A673 (cell line): ENCODE measurements around the gene PARP4. TPM values are rescaled to one million over a fixed set of nuclear protein-coding genes. Genes with fewer than 3 reads are reported as not detected.
"Not testable (repeated sequence)": the region's sequence is repeated elsewhere in the genome, so short reads cannot be mapped to it uniquely, and the experiment has no call there.

Source experiments
- BruUV-seq: library from RNA; stranded (reverse); fragments of 400-500 nt; replicated peaks from 2 replicates; lab custom pipeline; 2021; lab: Mats Ljungman, UMichigan
- CTCF ChIA-PET: fragments of 300-600 bp; sonication (Branson Sonifier 250); formaldehyde crosslinking; loops from one replicate; lab custom pipeline; 2022; ENCODE audit warnings: antibody characterized with exemption; lab: Charles Lee
- POLR2A ChIA-PET: fragments of 300-600 bp; sonication (Branson Sonifier 250); formaldehyde crosslinking; loops from one replicate; lab custom pipeline; 2022; ENCODE audit warnings: antibody characterized with exemption; ENCODE audit not compliant: low non-redundant PET; lab: Charles Lee
- DNase-seq: peaks from one replicate; pipeline ENCODE4 v3.0.0-alpha.2; 2015; ENCODE audit warnings: low spot score
- H3K27ac ChIP-seq: fragments of 200-600 bp; sonication (generic); 2 replicates; pipeline ENCODE4 v1.5.1; 2016; ENCODE audit warnings: mixed run types, low read depth, mild to moderate bottlenecking, mixed read lengths, antibody characterized with exemption, low read length; ENCODE audit not compliant: poor library complexity, severe bottlenecking
- H3K27me3 ChIP-seq: fragments of 200-600 bp; sonication (generic); replicated peaks from 2 replicates; pipeline ENCODE4 v1.6.1; 2017; ENCODE audit warnings: mixed run types, low read depth, mild to moderate bottlenecking, mixed read lengths, antibody characterized with exemption, low read length; ENCODE audit not compliant: insufficient read depth, poor library complexity
- H3K36me3 ChIP-seq: fragments of 200-600 bp; sonication (generic); 2 replicates; pipeline ENCODE4 v1.6.1; 2016; ENCODE audit warnings: mixed run types, mild to moderate bottlenecking, mixed read lengths, antibody characterized with exemption, low read length; ENCODE audit not compliant: insufficient read depth, poor library complexity, severe bottlenecking
- H3K4me1 ChIP-seq: fragments of 200-600 bp; sonication (generic); 2 replicates; pipeline ENCODE4 v1.6.1; 2017; ENCODE audit warnings: mixed run types, mild to moderate bottlenecking, mixed read lengths, antibody characterized with exemption, low read length; ENCODE audit not compliant: insufficient read depth, poor library complexity, severe bottlenecking
- H3K4me3 ChIP-seq: fragments of 200-600 bp; sonication (generic); 2 replicates; pipeline ENCODE4 v1.5.1; 2016; ENCODE audit warnings: low read depth, mixed run types, mild to moderate bottlenecking, mixed read lengths, low read length; ENCODE audit not compliant: poor library complexity, severe bottlenecking
- H3K9me3 ChIP-seq: fragments of 200-600 bp; sonication (generic); 2 replicates; pipeline ENCODE4 v1.6.1; 2016; ENCODE audit warnings: mixed run types, low read depth, mild to moderate bottlenecking, mixed read lengths, antibody characterized with exemption, low read length; ENCODE audit not compliant: poor library complexity, severe bottlenecking
- EZH2 ChIP-seq: fragments of 200-600 bp; sonication (generic); IDR thresholded peaks from 2 replicates; pipeline ENCODE4 v1.6.1; 2017; ENCODE audit warnings: borderline replicate concordance, low read depth, mild to moderate bottlenecking, mixed read lengths, antibody characterized with exemption, low read length; ENCODE audit not compliant: poor library complexity, severe bottlenecking
- intact Hi-C: fragments of 100-400 bp; cut with micrococcal nuclease; formaldehyde crosslinking; loops from one replicate; pipeline ENCODE4 v1.10.0; 2022; ENCODE audit not compliant: unreplicated experiment
- total RNA-seq: library from RNA; stranded (reverse); gene quantifications from 2 replicates; pipeline ENCODE4 v1.2.3, GENCODE V29; 2021
- TF ChIP-seq, protein P1 (sequence below): fragments of 300-800, 200-600 bp; sonication (generic); conservative IDR thresholded peaks from 2 replicates; pipeline ENCODE4 v1.5.1; 2017; ENCODE audit warnings: low read depth, mild to moderate bottlenecking, antibody characterized with exemption, low read length, moderate library complexity, mixed read lengths

Gene PARP4
- total RNA-seq, 1 experiment from 2014 or later, result 66.8 TPM

DNA sequence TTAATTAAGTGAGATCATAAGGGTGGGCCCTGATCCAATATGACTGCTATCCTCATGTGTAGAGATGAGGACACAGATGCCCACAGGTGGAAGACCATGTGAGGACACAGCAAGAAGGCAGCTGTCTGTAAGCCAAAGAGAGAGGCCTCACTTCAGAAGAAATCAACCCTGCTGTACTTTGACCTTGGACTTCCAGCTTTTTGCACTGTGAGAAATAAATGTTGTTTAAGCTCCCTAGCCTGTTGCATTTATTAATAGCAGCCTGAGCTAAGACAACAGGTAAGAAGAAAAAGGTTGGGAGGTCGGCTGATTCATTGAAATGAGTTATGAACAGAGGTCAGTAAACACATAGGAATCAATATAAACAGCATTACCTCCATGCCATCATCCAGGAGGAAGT lies 14.8 kb downstream of the PARP4 start:
- no peak for TF ChIP-seq EZH2
- TF ChIP-seq, protein P1, sequence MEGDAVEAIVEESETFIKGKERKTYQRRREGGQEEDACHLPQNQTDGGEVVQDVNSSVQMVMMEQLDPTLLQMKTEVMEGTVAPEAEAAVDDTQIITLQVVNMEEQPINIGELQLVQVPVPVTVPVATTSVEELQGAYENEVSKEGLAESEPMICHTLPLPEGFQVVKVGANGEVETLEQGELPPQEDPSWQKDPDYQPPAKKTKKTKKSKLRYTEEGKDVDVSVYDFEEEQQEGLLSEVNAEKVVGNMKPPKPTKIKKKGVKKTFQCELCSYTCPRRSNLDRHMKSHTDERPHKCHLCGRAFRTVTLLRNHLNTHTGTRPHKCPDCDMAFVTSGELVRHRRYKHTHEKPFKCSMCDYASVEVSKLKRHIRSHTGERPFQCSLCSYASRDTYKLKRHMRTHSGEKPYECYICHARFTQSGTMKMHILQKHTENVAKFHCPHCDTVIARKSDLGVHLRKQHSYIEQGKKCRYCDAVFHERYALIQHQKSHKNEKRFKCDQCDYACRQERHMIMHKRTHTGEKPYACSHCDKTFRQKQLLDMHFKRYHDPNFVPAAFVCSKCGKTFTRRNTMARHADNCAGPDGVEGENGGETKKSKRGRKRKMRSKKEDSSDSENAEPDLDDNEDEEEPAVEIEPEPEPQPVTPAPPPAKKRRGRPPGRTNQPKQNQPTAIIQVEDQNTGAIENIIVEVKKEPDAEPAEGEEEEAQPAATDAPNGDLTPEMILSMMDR, result no peak
- Histone ChIP-seq H3K36me3 (peaks cover 51% of the 10 kb centered on the region), H3K9me3 (no peaks in the 10 kb centered on the region), H3K27ac (no peak overlapping the region), H3K4me1 (peaks cover 5% of the 10 kb centered on the region), H3K4me3 (no peak overlapping the region), H3K27me3 (no peaks in the 10 kb centered on the region)
- intact Hi-C loops, result no loop called here
- CTCF ChIA-PET, result no interaction called here
- no TSS peak for BruUV-seq
- POLR2A ChIA-PET, result no interaction called here
- DNase-seq, result no peak

DNA sequence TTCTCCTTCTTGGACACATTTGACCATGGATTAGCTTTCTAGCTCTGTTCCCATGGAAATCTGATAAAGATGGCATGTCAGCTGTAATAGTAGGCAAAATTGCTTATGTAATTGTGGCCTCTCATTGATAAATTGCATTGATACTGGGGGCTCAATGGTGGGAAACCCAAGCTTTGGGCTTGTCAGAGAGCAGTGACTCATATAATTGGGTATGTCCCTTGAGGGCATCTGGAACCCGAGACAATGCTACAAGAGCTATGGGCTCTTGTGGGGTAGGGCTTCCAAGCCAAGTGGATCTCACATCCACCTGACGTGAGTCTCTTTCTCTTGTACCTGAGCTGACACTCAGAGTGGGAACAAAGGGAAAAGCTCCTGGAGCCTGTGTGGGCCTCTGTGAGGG lies 16.3 kb downstream of the PARP4 start:
- H3K27me3 ChIP-seq, CTCF ChIA-PET, H3K4me1 ChIP-seq, H3K27ac ChIP-seq, H3K9me3 ChIP-seq, BruUV-seq, intact Hi-C loops, POLR2A ChIA-PET, H3K4me3 ChIP-seq: not testable (repeated sequence)
- peak; percentile 15 for DNase-seq
- peaks cover 64% of the 10 kb centered on the region for H3K36me3 ChIP-seq

DNA sequence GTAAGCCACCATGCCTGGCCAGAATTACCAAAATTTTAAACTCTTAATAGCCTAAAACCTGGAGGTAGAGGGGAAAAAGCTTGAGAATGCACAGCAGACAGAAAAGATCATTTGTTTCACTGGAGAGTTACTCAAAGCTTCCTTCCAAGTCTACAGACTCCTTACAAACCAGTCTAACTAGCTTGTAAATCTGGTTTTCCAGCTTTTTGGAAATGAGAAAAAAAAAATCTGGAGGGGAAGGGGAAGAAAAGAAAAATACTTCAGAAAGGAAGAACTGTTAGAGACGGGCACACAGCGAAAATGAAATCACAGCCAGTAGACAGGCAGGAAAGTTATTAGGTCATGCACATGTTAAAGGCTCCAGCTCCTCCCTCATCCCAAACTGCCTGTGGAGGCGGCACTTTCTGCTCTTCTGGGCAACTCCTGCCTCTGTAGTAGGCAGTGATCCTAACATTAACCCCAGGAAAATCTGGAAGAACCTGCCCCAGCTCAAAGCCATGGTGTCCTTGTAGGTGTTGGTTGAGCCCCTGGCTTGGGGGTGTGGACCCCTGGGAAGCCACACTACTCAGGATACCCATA lies 17.3 kb downstream of the PARP4 start:
- Histone ChIP-seq H3K27ac (no peak overlapping the region), H3K4me1 (no peaks in the 10 kb centered on the region), H3K27me3 (no peaks in the 10 kb centered on the region), H3K4me3 (no peak overlapping the region), H3K36me3 (peaks cover 70% of the 10 kb centered on the region), H3K9me3 (no peaks in the 10 kb centered on the region)
- intact Hi-C loops, result no loop called here
- POLR2A ChIA-PET, result no interaction called here
- CTCF ChIA-PET, result no interaction called here
- BruUV-seq, result no TSS peak
- no peak for DNase-seq
- TF ChIP-seq, protein P1, result no peak
- TF ChIP-seq EZH2, result no peak

DNA sequence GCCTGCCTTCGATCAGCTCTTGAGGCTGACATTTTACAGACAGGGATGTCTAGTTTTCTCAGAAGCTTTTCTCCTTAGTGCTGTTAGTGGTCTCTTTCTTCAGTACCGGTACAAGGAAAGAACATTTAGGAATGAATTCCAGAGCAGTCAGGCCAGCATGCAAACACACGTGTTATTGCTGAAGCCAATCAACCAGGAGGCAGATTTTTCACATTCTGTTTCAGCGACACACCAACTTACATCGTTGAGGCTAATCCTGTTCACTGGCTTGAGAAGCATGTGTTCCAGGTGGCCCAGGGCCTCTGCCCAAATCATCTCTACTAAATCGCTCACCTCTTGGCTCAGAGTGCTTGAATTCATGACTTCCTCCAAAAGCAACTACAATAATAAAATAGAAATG lies 19.2 kb downstream of the PARP4 start:
- POLR2A ChIA-PET, result interaction anchor here (0.6 kb wide), 1 partner anchor 850 kb away, joined by 3 read pairs; no protein-coding TSS in a partner anchor
- Histone ChIP-seq H3K9me3 (no peaks in the 10 kb centered on the region), H3K4me1 (no peaks in the 10 kb centered on the region), H3K27me3 (no peaks in the 10 kb centered on the region), H3K27ac (no peak overlapping the region), H3K36me3 (peaks cover 72% of the 10 kb centered on the region), H3K4me3 (no peak overlapping the region)
- CTCF ChIA-PET, result no interaction called here
- no peak for DNase-seq
- intact Hi-C loops, result no loop called here
- TF ChIP-seq, protein P1, result no peak
- TF ChIP-seq EZH2, result no peak
- no TSS peak for BruUV-seq
